Natural killer cell (primary cell): ENCODE data around the gene ZC3H18. TPM values are rescaled to one million over a fixed set of nuclear protein-coding genes. Genes with fewer than 3 reads are reported as not detected.

Experiments used
- ATAC-seq, 3 donors: fragments of 150-1000 bp in 2 of 3; fragments of 200-7000 bp in 1 of 3; cut with Tn5 transposase; 1 replicate in 1 of 3; 2 replicates in 2 of 3; pipeline ENCODE4 v1.10.0; 2021; ENCODE audit warnings: mild to moderate bottlenecking in 2 of 3, moderate library complexity in 2 of 3
- DNase-seq, 2 donors: peaks; one replicate each; pipeline versions ENCODE4 v3.0.0 to v3.0.0-alpha.2; 2013 to 2021; ENCODE audit warnings: mixed read lengths in 1 of 2
- H3K27ac ChIP-seq: one replicate; pipeline ENCODE4 v1.5.1; 2013; ENCODE audit warnings: mild to moderate bottlenecking, low read length
- H3K27me3 ChIP-seq: one replicate; pipeline ENCODE4 v1.6.1; 2013; ENCODE audit warnings: low read length; ENCODE audit not compliant: control insufficient read depth, insufficient read depth
- H3K36me3 ChIP-seq: one replicate; pipeline ENCODE4 v1.6.1; 2013; ENCODE audit warnings: low read length; ENCODE audit not compliant: control insufficient read depth, insufficient read depth
- H3K4me1 ChIP-seq: one replicate; pipeline ENCODE4 v1.6.1; 2013; ENCODE audit warnings: low read length; ENCODE audit not compliant: control insufficient read depth, insufficient read depth
- H3K4me3 ChIP-seq: one replicate; pipeline ENCODE4 v1.5.1; 2013; ENCODE audit warnings: low read length
- H3K9me3 ChIP-seq: one replicate; pipeline ENCODE4 v1.6.1; 2013; ENCODE audit warnings: low read length; ENCODE audit not compliant: control insufficient read depth, insufficient read depth
- H3K27ac Mint-ChIP-seq, 2 donors: one replicate each; pipeline ENCODE4 v1.8.0; 2022; ENCODE audit warnings: mild to moderate bottlenecking in 2 of 2, mixed read lengths in 2 of 2, moderate library complexity in 1 of 2
- H3K27me3 Mint-ChIP-seq, 2 donors: one replicate each; pipeline ENCODE4 v1.8.0; 2022; ENCODE audit warnings: low read depth in 2 of 2, mixed read lengths in 2 of 2
- H3K36me3 Mint-ChIP-seq: one replicate; pipeline ENCODE4 v1.8.0; 2022; ENCODE audit warnings: mixed read lengths
- H3K4me1 Mint-ChIP-seq, 2 donors: one replicate each; pipeline ENCODE4 v1.8.0; 2022; ENCODE audit warnings: mixed read lengths in 2 of 2
- H3K4me3 Mint-ChIP-seq: one replicate; pipeline ENCODE4 v1.8.0; 2022; ENCODE audit warnings: mild to moderate bottlenecking, moderate library complexity, mixed read lengths
- H3K9me3 Mint-ChIP-seq, 2 donors: one replicate each; pipeline ENCODE4 v1.8.0; 2022; ENCODE audit warnings: mixed read lengths in 2 of 2
- CTCF ChIP-seq: fragments of 200-600 bp; IDR thresholded peaks from one replicate; pipeline ENCODE4 v1.8.0; 2022; ENCODE audit warnings: antibody characterized with exemption
- WGBS: methylation state at CpG from one replicate; pipeline ENCODE4 v1.1.7; 2013; ENCODE audit warnings: missing lambda C conversion rate; ENCODE audit not compliant: insufficient coverage; 5-methylcytosine and 5-hydroxymethylcytosine counted together
- intact Hi-C: fragments of 100-400 bp; cut with micrococcal nuclease; formaldehyde crosslinking; loops from one replicate; pipeline ENCODE4 v1.14.2; 2022
- total RNA-seq, 4 donors: library from RNA; stranded (reverse); fragments of 120-200 nt in 1 of 4; gene quantifications; one replicate each; pipeline versions ENCODE4 v1.2.3 to v1.2.4, GENCODE V29; 2013 to 2022

Gene ZC3H18
- total RNA-seq, 3 donors from 2014 or later (not counting 1 experiment from before 2014, with no cell fraction given), result 125 to 130 (median 126) TPM

- Mint-ChIP-seq H3K36me3 (no peaks in the 10 kb centered on the region), H3K4me1 (peaks cover 8 to 45% of the 10 kb centered on the region in 2 donors), H3K9me3 (no peaks in the 10 kb centered on the region), H3K27ac (peak overlapping the region in 1 of 2 donors; percentile 78), H3K4me3 (no peak overlapping the region), H3K27me3 (no peaks in the 10 kb centered on the region)
- Histone ChIP-seq H3K4me3 (no peak overlapping the region), H3K27me3 (no peaks in the 10 kb centered on the region), H3K36me3 (peaks cover 38% of the 10 kb centered on the region), H3K4me1 (peaks cover 61% of the 10 kb centered on the region), H3K27ac (no peak overlapping the region), H3K9me3 (no peaks in the 10 kb centered on the region)
- 43% methylated on average over 31 of the region's 32 CpGs for WGBS
- peak; percentile 69 to 77 (median 76) for ATAC-seq
- intact Hi-C loops, result loop anchor here (1.0 kb wide), 1 partner anchor 84 kb away; no protein-coding TSS in a partner anchor
- peak; percentile 69 to 78 for DNase-seq
- peak; percentile 90 for TF ChIP-seq CTCF
These were observed 42.8 kb upstream of the ZC3H18 start for GRCh38 chr16:88527186-88527936.

GRCh38 chr16:88527937-88528743, 42.1 kb upstream of the ZC3H18 start:
- Histone ChIP-seq H3K36me3 (peaks cover 38% of the 10 kb centered on the region), H3K9me3 (no peaks in the 10 kb centered on the region), H3K4me3 (no peak overlapping the region), H3K27me3 (no peaks in the 10 kb centered on the region), H3K27ac (no peak overlapping the region), H3K4me1 (peaks cover 68% of the 10 kb centered on the region)
- intact Hi-C loops, result loop anchor here (1.0 kb wide), 1 partner anchor 85 kb away; no protein-coding TSS in a partner anchor
- no peaks in the 10 kb centered on the region for H3K36me3 Mint-ChIP-seq
- TF ChIP-seq CTCF, result no peak
- peaks cover 8 to 45% of the 10 kb centered on the region in 2 donors for H3K4me1 Mint-ChIP-seq
- H3K27me3 Mint-ChIP-seq, result no peaks in the 10 kb centered on the region
- H3K9me3 Mint-ChIP-seq, result no peaks in the 10 kb centered on the region
- H3K27ac Mint-ChIP-seq, result no peak overlapping the region
- WGBS, result 87% methylated on average over 30 of the region's 30 CpGs
- no peak for DNase-seq
- no peak overlapping the region for H3K4me3 Mint-ChIP-seq
- ATAC-seq, result no peak

GRCh38 chr16:88528902-88529318, 41.3 kb upstream of the ZC3H18 start:
- no peak for TF ChIP-seq CTCF
- H3K4me1 ChIP-seq, result peaks cover 64% of the 10 kb centered on the region
- H3K27ac ChIP-seq, result no peak overlapping the region
- H3K27ac Mint-ChIP-seq, result peak overlapping the region; percentile 15 to 79
- no peaks in the 10 kb centered on the region for H3K36me3 Mint-ChIP-seq
- no peak overlapping the region for H3K4me3 Mint-ChIP-seq
- no peak for DNase-seq
- no peaks in the 10 kb centered on the region for H3K27me3 ChIP-seq
- H3K4me1 Mint-ChIP-seq, result peaks cover 8 to 45% of the 10 kb centered on the region in 2 donors
- WGBS, result 91% methylated on average over 22 of the region's 22 CpGs
- intact Hi-C loops, result no loop called here
- H3K36me3 ChIP-seq, result peaks cover 38% of the 10 kb centered on the region
- no peak overlapping the region for H3K4me3 ChIP-seq
- H3K9me3 ChIP-seq, result no peaks in the 10 kb centered on the region
- ATAC-seq, result no peak
- no peaks in the 10 kb centered on the region for H3K9me3 Mint-ChIP-seq
- no peaks in the 10 kb centered on the region for H3K27me3 Mint-ChIP-seq
